ENCODE data around the gene DHFR2.
"Not testable (repeated sequence)": the region's sequence is repeated elsewhere in the genome, so short reads cannot be mapped to it uniquely, and the experiment has no call there.

The DHFR2 gene

DNA sequence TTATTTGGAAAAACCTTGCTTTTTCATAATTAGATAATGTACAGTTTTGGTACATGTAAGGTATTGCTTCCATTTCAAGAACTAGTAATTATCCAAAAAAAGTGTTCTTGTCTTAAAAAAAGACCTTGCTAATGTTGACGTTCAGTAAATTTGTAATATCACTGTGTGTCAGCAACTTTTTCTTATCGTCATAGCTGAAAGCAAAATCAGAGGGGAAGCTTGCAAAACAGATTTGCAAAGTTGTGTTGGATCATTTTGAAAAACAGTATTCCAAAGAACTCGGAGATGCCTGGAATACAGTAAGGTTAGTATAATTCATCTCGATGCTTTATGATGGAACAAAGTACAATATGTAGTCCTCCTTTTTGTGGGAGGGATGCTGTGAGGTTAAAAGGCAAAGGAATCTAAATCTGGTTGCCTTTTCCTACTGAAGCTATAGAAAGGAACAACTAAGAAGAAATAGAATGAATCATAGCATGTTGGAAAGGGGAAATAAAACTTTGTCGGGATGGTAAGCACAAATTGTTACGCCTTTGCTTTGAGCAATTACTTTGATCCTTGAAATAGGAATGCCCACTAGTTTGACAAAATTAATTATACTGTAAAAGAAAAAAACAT lies 1.6 kb upstream of the DHFR2 start:
- DNase-seq: no peak

- no peak for DNase-seq
Measured at GRCh38 chr3:94063496-94064119, 892 bp upstream of the DHFR2 start.

DNA sequence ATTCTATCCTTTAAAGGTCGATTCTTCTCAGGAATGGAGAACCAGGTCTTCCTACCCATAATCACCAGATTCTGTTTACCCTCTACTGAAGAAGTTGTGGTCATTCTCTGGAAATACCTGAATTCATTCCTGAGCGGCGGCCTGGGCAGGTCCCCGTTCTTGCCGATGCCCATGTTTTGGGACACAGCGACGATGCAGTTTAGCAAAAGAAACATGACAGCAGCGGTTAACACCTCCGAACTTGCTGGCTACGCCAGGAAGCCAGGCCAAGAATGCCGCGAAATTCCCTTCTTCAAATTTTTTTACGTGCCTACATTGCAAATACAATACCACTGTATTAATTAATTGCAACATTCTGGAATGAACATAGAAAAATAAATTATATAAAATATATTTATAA lies 1.4 kb downstream of the DHFR2 start:
- no peak for DNase-seq

DNA sequence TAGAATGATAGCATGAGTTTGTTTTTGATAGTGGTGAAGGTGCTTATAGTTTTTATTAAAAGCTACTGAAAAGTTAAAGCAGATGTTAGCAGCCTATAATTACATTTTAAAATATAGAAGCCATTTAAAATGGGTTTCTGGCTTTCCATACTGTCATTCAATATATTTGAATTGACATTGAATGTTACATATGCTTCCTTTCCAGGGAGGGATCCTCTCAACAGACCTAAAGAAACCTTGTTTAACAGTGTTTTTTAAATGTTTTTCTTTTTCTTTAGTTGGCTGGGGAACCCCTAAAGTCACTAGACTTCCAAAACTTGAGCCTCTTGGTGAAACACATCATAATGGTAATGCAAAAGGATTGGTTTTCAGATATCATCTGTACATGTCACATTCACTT lies 12.2 kb downstream of the DHFR2 start:
- DNase-seq: no peak

DNA sequence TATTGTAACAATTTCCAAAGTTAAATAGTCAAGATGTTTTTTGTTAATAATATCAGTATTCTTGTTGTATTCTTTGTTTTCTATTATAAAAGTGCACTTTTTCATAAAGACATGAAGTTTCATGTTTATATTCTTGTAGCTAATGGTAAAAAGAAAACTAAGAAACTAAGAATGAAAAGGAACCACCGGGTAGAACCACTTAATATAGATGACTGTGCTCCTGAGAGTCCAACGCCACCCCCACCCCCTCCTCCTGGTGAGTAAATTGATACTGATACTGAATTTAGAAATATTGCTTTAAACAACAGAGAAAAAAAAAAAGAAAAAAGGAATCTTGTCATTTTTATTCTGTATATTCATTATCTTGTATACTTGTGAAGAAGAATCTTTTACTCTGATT lies 13.4 kb downstream of the DHFR2 start:
- no peak for DNase-seq

DNA sequence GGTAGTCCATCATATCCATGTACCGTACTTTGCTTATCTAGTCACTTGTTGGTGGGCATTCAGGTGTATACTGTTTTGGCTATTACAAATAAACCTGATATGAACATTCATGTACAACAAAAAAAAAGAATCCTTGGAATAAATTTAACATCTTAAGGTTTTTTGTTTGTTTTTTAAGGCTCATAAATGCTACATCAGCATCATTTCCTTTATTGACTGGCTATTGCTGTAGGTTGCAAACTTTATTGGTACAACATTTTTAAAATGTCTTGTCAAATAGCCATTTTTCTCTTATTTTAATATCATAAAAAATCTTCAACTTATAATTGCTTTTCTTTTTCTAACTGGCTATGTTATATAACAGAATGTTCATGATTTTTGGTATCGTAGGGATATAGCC lies 16.2 kb downstream of the DHFR2 start:
- no peak for DNase-seq

DNA sequence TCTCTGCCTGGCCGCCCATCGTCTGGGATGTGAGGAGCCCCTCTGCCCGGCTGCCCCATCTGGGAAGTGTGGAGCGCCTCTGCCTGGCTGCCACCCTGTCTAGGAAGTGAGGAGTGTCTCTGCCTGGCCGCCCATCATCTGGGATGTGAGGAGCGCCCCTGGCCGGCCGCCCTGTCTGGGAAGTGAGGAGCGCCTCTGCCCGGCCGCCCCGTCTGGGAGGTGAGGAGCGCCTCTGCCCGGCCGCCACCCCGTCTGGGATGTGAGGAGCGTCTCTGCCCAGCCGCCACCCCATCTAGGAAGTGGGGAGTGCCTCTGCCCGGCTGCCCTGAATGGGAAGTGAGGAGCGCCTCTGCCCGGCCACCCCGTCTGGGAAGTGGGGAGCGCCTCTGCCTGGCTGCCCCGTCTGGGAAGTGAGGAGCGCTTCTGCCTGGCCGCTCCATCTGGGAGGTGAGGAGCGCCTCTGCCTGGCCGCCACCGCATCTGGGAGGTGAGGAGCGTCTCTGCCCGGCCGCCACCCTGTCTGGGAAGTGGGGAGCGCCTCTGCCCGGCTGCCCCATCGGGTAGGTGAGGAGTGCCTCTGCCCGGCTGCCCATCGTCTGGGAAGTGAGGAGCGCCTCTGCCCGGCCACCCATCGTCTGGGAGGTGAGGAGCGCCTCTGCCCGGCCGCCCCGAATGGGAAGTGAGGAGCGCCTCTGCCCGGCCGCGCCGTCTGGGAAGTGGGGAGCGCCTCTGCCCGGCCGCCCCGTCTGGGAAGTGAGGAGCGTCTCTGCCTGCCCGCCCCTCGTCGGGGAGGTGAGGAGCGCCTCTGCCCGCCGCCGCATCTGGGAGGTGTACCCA lies 18.4 kb downstream of the DHFR2 start:
- not testable (repeated sequence) for DNase-seq

- no peak for DNase-seq
Measured at GRCh38 chr3:94043285-94043684, 19.4 kb downstream of the DHFR2 start.

GRCh38 chr3:94036909-94037507 lies 25.7 kb downstream of the DHFR2 start:
- DNase-seq: no peak

- no peak for DNase-seq
Measured at GRCh38 chr3:94028093-94028837, 34.5 kb downstream of the DHFR2 start, which contains the start of gene STX19. TSS of gene STX19 (minus strand) at chr3:94028597. CDS start at chr3:94015269, 13,328 bp downstream.

DNA sequence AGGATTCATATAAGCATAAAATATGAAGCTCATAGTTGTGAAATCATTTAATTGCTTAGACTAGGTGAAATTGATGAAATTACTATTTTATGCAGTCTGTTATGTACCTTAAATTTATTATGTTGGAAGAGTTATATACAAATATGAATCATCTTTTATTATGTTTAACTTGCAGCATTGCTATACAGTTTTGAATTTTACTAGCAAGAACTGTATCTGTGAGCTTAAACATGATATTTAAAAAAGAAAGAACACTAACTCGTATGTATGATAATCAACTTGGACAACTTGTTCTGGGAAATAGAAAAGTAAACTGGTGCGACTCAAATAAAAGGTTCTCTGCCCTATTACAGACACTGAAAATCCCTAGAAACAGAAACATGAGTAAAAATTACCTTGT lies 36.1 kb downstream of the DHFR2 start:
- no peak for DNase-seq

GRCh38 chr3:94024385-94024784 lies 38.3 kb downstream of the DHFR2 start:
- no peak for DNase-seq

DNA sequence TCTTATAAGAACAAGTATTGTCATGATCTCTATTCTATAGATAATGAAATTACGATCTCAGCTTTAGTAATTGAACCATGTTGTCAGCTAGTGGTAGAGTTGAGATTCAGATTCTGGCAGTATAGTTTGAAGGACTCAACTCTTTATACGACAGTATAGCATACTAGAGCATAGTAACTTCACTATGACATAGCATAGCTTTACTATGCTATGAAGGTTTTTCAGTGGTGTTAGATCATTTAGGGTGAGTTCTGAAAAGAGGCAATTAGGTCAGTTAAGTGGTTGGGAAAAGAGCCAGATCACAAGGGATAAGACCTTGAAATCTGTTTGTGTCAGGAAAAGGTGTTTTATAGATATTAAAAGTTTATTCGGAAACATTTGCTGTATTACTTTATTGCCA lies 42.4 kb downstream of the DHFR2 start:
- DNase-seq: no peak

DNA sequence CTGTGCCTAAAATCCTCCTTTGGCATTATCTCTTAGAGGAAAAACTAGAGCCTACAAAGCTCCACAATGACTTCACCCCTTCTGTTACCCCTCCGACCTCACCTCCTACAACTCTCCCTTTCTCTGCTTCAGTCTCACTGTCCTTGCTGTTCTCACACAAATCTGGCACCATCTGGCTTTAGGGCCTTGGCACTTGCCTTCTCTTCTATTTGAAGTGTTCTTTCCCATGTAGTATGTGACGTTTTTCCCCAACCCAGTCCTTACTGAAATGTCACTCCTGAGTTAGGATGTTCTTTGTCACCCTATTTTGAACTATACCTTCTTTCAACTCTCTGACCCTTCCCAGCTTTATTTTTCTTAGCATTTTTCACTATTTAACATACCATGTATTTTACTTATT lies 43.1 kb downstream of the DHFR2 start:
- DNase-seq: no peak

DNA sequence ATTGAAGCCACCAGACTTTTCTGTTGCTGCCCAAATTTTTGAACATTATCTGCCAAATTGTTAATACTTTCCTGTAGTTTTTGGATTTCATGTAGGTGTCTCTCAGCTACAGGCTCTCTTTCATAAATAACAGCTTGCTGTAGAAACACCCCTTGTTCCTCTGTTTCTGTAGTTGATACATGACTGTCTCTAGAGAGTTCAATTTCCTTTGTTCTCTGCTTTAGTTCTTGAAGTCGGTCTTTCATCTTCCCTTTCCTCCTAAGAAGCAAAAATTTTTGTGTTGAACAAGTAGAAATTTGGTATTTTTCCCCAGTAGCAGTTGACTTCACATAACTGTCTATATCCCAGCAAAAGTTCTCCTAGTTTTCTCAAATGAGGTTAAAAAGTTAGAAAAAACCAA lies 47.7 kb downstream of the DHFR2 start:
- DNase-seq: no peak

- no peak for DNase-seq
Measured at GRCh38 chr3:94012185-94012584, 50.5 kb downstream of the DHFR2 start.

- no peak for DNase-seq
Measured at GRCh38 chr3:94011233-94011711, 51.4 kb downstream of the DHFR2 start.

DNA sequence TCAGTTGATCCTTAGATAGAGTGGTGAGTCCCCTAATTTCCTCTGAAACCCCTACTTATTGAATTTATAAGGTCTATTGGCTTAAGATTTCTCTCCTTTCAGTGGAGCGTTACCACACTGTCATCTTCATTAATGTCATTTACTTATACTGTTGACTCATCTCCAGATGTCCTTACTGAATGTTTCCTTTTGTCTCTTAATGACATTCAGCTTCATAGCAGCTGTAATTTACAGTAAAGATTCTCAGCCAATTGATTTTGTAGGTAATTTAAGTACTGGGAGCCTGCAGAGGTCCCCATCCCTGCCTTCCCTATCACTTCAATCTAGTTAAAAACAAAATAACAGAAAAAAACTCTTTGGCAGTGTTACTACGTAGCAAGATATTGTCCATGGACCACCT lies 53.1 kb downstream of the DHFR2 start:
- DNase-seq: no peak

- DNase-seq: no peak
Measured at GRCh38 chr3:94008253-94008652, 54.5 kb downstream of the DHFR2 start.
